ENCODE measurements around the gene ZNF597.
"Not testable (repeated sequence)": the region's sequence is repeated elsewhere in the genome, so short reads cannot be mapped to it uniquely, and the experiment has no call there.

Gene ZNF597

GRCh38 chr16:3474136-3474779, 31.0 kb upstream of the ZNF597 start:
- Histone ChIP-seq H3K9ac (ENCODE audit: low read length) (no peak overlapping the region), H3K36me3 (ENCODE audit: control insufficient read depth, insufficient read depth, low read length) (peaks cover 7% of the 10 kb centered on the region), H3K27me3 (ENCODE audit: control insufficient read depth, insufficient read depth, low read length) (no peaks in the 10 kb centered on the region), H3K27ac (ENCODE audit: low read depth, low read length) (no peak overlapping the region), H3K9me3 (ENCODE audit: control insufficient read depth, insufficient read depth, low read depth, low read length) (no peaks in the 10 kb centered on the region), H3K4me3 (ENCODE audit: low read depth, low read length) (no peak overlapping the region), H3K4me1 (ENCODE audit: control insufficient read depth, insufficient read depth, low read length) (no peaks in the 10 kb centered on the region; the same call in 1 of the 2 replicates)

GRCh38 chr16:3473596-3473943, 30.3 kb upstream of the ZNF597 start:
- not testable (repeated sequence) for H3K27ac ChIP-seq (ENCODE audit: low read depth, low read length); H3K4me3 ChIP-seq (ENCODE audit: low read depth, low read length); H3K4me1 ChIP-seq (ENCODE audit: control insufficient read depth, insufficient read depth, low read length); H3K9me3 ChIP-seq (ENCODE audit: control insufficient read depth, insufficient read depth, low read depth, low read length); H3K27me3 ChIP-seq (ENCODE audit: control insufficient read depth, insufficient read depth, low read length); H3K9ac ChIP-seq (ENCODE audit: low read length); H3K36me3 ChIP-seq (ENCODE audit: control insufficient read depth, insufficient read depth, low read length)

- H3K36me3 ChIP-seq (ENCODE audit: control insufficient read depth, insufficient read depth, low read length) = 0 out of 2 replicates have a peak, but pooled peaks cover 5% of the 10 kb centered on the region
- H3K27me3 ChIP-seq (ENCODE audit: control insufficient read depth, insufficient read depth, low read length) = no peaks in the 10 kb centered on the region
- H3K9me3 ChIP-seq (ENCODE audit: control insufficient read depth, insufficient read depth, low read depth, low read length) = no peaks in the 10 kb centered on the region
- no peak overlapping the region for H3K9ac ChIP-seq (ENCODE audit: low read length)
- no peak overlapping the region for H3K27ac ChIP-seq (ENCODE audit: low read depth, low read length)
- H3K4me1 ChIP-seq (ENCODE audit: control insufficient read depth, insufficient read depth, low read length) = peaks cover 12% of the 10 kb centered on the region
- H3K4me3 ChIP-seq (ENCODE audit: low read depth, low read length) = no peak overlapping the region
Measured at GRCh38 chr16:3472878-3473595, 29.7 kb upstream of the ZNF597 start.

- Histone ChIP-seq H3K9ac (ENCODE audit: low read length) (no peak overlapping the region), H3K36me3 (ENCODE audit: control insufficient read depth, insufficient read depth, low read length) (0 out of 2 replicates have a peak, but pooled peaks cover 5% of the 10 kb centered on the region), H3K27me3 (ENCODE audit: control insufficient read depth, insufficient read depth, low read length) (no peaks in the 10 kb centered on the region), H3K27ac (ENCODE audit: low read depth, low read length) (no peak overlapping the region), H3K4me1 (ENCODE audit: control insufficient read depth, insufficient read depth, low read length) (peaks cover 23% of the 10 kb centered on the region), H3K9me3 (ENCODE audit: control insufficient read depth, insufficient read depth, low read depth, low read length) (no peaks in the 10 kb centered on the region), H3K4me3 (ENCODE audit: low read depth, low read length) (no peak overlapping the region)
Measured at GRCh38 chr16:3471518-3472176, 28.3 kb upstream of the ZNF597 start.

GRCh38 chr16:3470723-3471122, 27.4 kb upstream of the ZNF597 start:
- H3K4me3 ChIP-seq (ENCODE audit: low read depth, low read length) = no peak overlapping the region
- H3K9ac ChIP-seq (ENCODE audit: low read length) = no peak overlapping the region
- no peaks in the 10 kb centered on the region for H3K9me3 ChIP-seq (ENCODE audit: control insufficient read depth, insufficient read depth, low read depth, low read length)
- peaks cover 11% of the 10 kb centered on the region for H3K36me3 ChIP-seq (ENCODE audit: control insufficient read depth, insufficient read depth, low read length)
- no peaks in the 10 kb centered on the region for H3K27me3 ChIP-seq (ENCODE audit: control insufficient read depth, insufficient read depth, low read length)
- peaks cover 23% of the 10 kb centered on the region for H3K4me1 ChIP-seq (ENCODE audit: control insufficient read depth, insufficient read depth, low read length)
- H3K27ac ChIP-seq (ENCODE audit: low read depth, low read length) = no peak overlapping the region

GRCh38 chr16:3469736-3470135, 26.4 kb upstream of the ZNF597 start:
- H3K27ac ChIP-seq (ENCODE audit: low read depth, low read length) = no peak overlapping the region
- peaks cover 23% of the 10 kb centered on the region for H3K4me1 ChIP-seq (ENCODE audit: control insufficient read depth, insufficient read depth, low read length)
- no peak overlapping the region for H3K4me3 ChIP-seq (ENCODE audit: low read depth, low read length)
- H3K9me3 ChIP-seq (ENCODE audit: control insufficient read depth, insufficient read depth, low read depth, low read length) = no peaks in the 10 kb centered on the region
- no peak overlapping the region for H3K9ac ChIP-seq (ENCODE audit: low read length)
- H3K27me3 ChIP-seq (ENCODE audit: control insufficient read depth, insufficient read depth, low read length) = no peaks in the 10 kb centered on the region
- H3K36me3 ChIP-seq (ENCODE audit: control insufficient read depth, insufficient read depth, low read length) = peaks cover 15% of the 10 kb centered on the region

GRCh38 chr16:3468501-3468900, 25.2 kb upstream of the ZNF597 start:
- H3K27ac ChIP-seq (ENCODE audit: low read depth, low read length) = no peak overlapping the region
- peak overlapping the region; percentile 64 for H3K9ac ChIP-seq (ENCODE audit: low read length)
- H3K4me3 ChIP-seq (ENCODE audit: low read depth, low read length) = peak overlapping the region; percentile 50
- peaks cover 29% of the 10 kb centered on the region for H3K4me1 ChIP-seq (ENCODE audit: control insufficient read depth, insufficient read depth, low read length)
- H3K27me3 ChIP-seq (ENCODE audit: control insufficient read depth, insufficient read depth, low read length) = no peaks in the 10 kb centered on the region
- no peaks in the 10 kb centered on the region for H3K9me3 ChIP-seq (ENCODE audit: control insufficient read depth, insufficient read depth, low read depth, low read length)
- H3K36me3 ChIP-seq (ENCODE audit: control insufficient read depth, insufficient read depth, low read length) = peaks cover 15% of the 10 kb centered on the region

GRCh38 chr16:3467921-3468320, 24.6 kb upstream of the ZNF597 start:
- peak overlapping the region; percentile 64 for H3K9ac ChIP-seq (ENCODE audit: low read length)
- H3K4me3 ChIP-seq (ENCODE audit: low read depth, low read length) = peak overlapping the region; percentile 50; the same call in 1 of the 2 replicates
- H3K4me1 ChIP-seq (ENCODE audit: control insufficient read depth, insufficient read depth, low read length) = peaks cover 29% of the 10 kb centered on the region
- H3K27me3 ChIP-seq (ENCODE audit: control insufficient read depth, insufficient read depth, low read length) = no peaks in the 10 kb centered on the region
- H3K27ac ChIP-seq (ENCODE audit: low read depth, low read length) = no peak overlapping the region
- H3K36me3 ChIP-seq (ENCODE audit: control insufficient read depth, insufficient read depth, low read length) = peaks cover 15% of the 10 kb centered on the region
- H3K9me3 ChIP-seq (ENCODE audit: control insufficient read depth, insufficient read depth, low read depth, low read length) = no peaks in the 10 kb centered on the region

- H3K4me3 ChIP-seq (ENCODE audit: low read depth, low read length) = no peak overlapping the region
- no peaks in the 10 kb centered on the region for H3K27me3 ChIP-seq (ENCODE audit: control insufficient read depth, insufficient read depth, low read length)
- no peak overlapping the region for H3K9ac ChIP-seq (ENCODE audit: low read length)
- H3K27ac ChIP-seq (ENCODE audit: low read depth, low read length) = no peak overlapping the region
- H3K36me3 ChIP-seq (ENCODE audit: control insufficient read depth, insufficient read depth, low read length) = peaks cover 15% of the 10 kb centered on the region
- H3K4me1 ChIP-seq (ENCODE audit: control insufficient read depth, insufficient read depth, low read length) = peaks cover 29% of the 10 kb centered on the region
- no peaks in the 10 kb centered on the region for H3K9me3 ChIP-seq (ENCODE audit: control insufficient read depth, insufficient read depth, low read depth, low read length)
Measured at GRCh38 chr16:3467182-3467581, 23.9 kb upstream of the ZNF597 start.

- Histone ChIP-seq H3K9me3 (ENCODE audit: control insufficient read depth, insufficient read depth, low read depth, low read length) (no peaks in the 10 kb centered on the region), H3K27me3 (ENCODE audit: control insufficient read depth, insufficient read depth, low read length) (no peaks in the 10 kb centered on the region), H3K4me3 (ENCODE audit: low read depth, low read length) (no peak overlapping the region), H3K27ac (ENCODE audit: low read depth, low read length) (no peak overlapping the region), H3K36me3 (ENCODE audit: control insufficient read depth, insufficient read depth, low read length) (peaks cover 10% of the 10 kb centered on the region), H3K4me1 (ENCODE audit: control insufficient read depth, insufficient read depth, low read length) (peaks cover 34% of the 10 kb centered on the region), H3K9ac (ENCODE audit: low read length) (no peak overlapping the region)
Measured at GRCh38 chr16:3465911-3466584, 22.7 kb upstream of the ZNF597 start.

GRCh38 chr16:3465301-3465700, 22.0 kb upstream of the ZNF597 start:
- Histone ChIP-seq H3K27me3 (ENCODE audit: control insufficient read depth, insufficient read depth, low read length) (no peaks in the 10 kb centered on the region), H3K36me3 (ENCODE audit: control insufficient read depth, insufficient read depth, low read length) (peaks cover 10% of the 10 kb centered on the region), H3K4me3 (ENCODE audit: low read depth, low read length) (no peak overlapping the region), H3K9me3 (ENCODE audit: control insufficient read depth, insufficient read depth, low read depth, low read length) (no peaks in the 10 kb centered on the region), H3K4me1 (ENCODE audit: control insufficient read depth, insufficient read depth, low read length) (peaks cover 35% of the 10 kb centered on the region), H3K9ac (ENCODE audit: low read length) (no peak overlapping the region), H3K27ac (ENCODE audit: low read depth, low read length) (no peak overlapping the region)

Measured in HUES6 (cell line).